Osteocyte (in vitro differentiated cells): Measurements from ENCODE around the gene FAM240B. TPM values are rescaled to one million over a fixed set of nuclear protein-coding genes. Genes with fewer than 3 reads are reported as not detected.
A peak's percentile ranks its signal among the peaks of the same experiment; 100 is the strongest.

Experiments
- DNase-seq: peaks from one replicate; pipeline ENCODE4 v3.0.0; 2021; ENCODE audit warnings: mixed read lengths; ENCODE audit not compliant: unreplicated experiment; ENCODE audit errors: extremely low spot score
- H3K27ac Mint-ChIP-seq: one replicate; pipeline ENCODE4 v1.8.0; 2021; ENCODE audit warnings: mild to moderate bottlenecking, mixed read lengths; ENCODE audit not compliant: unreplicated experiment
- H3K27me3 Mint-ChIP-seq: one replicate; pipeline ENCODE4 v1.8.0; 2021; ENCODE audit warnings: mixed read lengths; ENCODE audit not compliant: unreplicated experiment
- H3K36me3 Mint-ChIP-seq: one replicate; pipeline ENCODE4 v1.8.0; 2021; ENCODE audit warnings: mixed read lengths; ENCODE audit not compliant: unreplicated experiment
- H3K4me1 Mint-ChIP-seq: one replicate; pipeline ENCODE4 v1.8.0; 2021; ENCODE audit warnings: mixed read lengths; ENCODE audit not compliant: unreplicated experiment
- H3K4me3 Mint-ChIP-seq: one replicate; pipeline ENCODE4 v1.8.0; 2021; ENCODE audit warnings: mild to moderate bottlenecking, moderate library complexity, mixed read lengths; ENCODE audit not compliant: unreplicated experiment
- H3K9me3 Mint-ChIP-seq: one replicate; pipeline ENCODE4 v1.8.0; 2021; ENCODE audit warnings: mixed read lengths; ENCODE audit not compliant: unreplicated experiment
- CTCF ChIP-seq: fragments of 200-600 bp; sonication (generic); IDR thresholded peaks from 2 replicates; pipeline ENCODE4 v1.5.0; 2021; ENCODE audit warnings: antibody characterized with exemption, mild to moderate bottlenecking, moderate library complexity
- total RNA-seq: library from RNA; stranded (reverse); gene quantifications from 2 replicates; pipeline ENCODE4 v1.2.1, GENCODE V29; 2021

The FAM240B gene
- total RNA-seq, 1 donor from 2014 or later: not detected

DNA sequence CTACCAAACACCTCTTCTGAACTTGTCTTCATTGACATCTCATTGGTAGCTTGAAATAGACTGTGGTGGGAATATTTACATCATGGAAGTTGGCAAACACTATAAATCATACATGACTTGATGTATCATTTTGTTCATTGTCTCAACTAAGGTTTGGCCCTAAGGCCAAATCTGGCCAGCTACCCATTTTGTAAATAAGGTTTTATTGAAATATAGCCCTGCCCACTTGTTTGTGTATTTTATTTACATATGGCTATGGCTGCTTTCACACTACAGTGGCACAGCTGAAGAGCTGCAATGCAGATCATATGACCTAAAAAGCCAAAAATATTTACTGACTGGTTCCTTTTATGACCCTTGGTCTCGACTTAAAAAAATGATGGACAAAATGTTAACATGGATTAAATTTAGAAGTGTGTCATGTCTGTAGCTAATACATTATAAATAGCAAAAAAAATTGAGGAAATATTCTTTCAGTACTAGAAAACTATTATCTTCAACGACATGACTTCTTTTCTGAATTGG is 22.1 kb downstream of the FAM240B start:
- TF ChIP-seq CTCF: no peak
- no peak overlapping the region for H3K27ac Mint-ChIP-seq
- no peak for DNase-seq
- no peak overlapping the region for H3K4me3 Mint-ChIP-seq
- H3K27me3 Mint-ChIP-seq: peaks cover 4% of the 10 kb centered on the region
- H3K4me1 Mint-ChIP-seq: peaks cover 2% of the 10 kb centered on the region
- no peaks in the 10 kb centered on the region for H3K9me3 Mint-ChIP-seq
- H3K36me3 Mint-ChIP-seq: no peaks in the 10 kb centered on the region

- TF ChIP-seq CTCF: no peak
- no peak overlapping the region for H3K4me3 Mint-ChIP-seq
- H3K4me1 Mint-ChIP-seq: peaks cover 2% of the 10 kb centered on the region
- H3K36me3 Mint-ChIP-seq: no peaks in the 10 kb centered on the region
- H3K27me3 Mint-ChIP-seq: peaks cover 4% of the 10 kb centered on the region
- H3K9me3 Mint-ChIP-seq: no peaks in the 10 kb centered on the region
- H3K27ac Mint-ChIP-seq: no peak overlapping the region
- no peak for DNase-seq
These were observed 22.9 kb downstream of the FAM240B start for GRCh38 chr9:38696999-38697398.

GRCh38 chr9:38694676-38695075 is 25.3 kb downstream of the FAM240B start:
- Mint-ChIP-seq H3K27ac (no peak overlapping the region), H3K4me1 (peaks cover 14% of the 10 kb centered on the region), H3K9me3 (no peaks in the 10 kb centered on the region), H3K36me3 (no peaks in the 10 kb centered on the region), H3K27me3 (no peaks in the 10 kb centered on the region), H3K4me3 (no peak overlapping the region)
- no peak for TF ChIP-seq CTCF
- DNase-seq: no peak

DNA sequence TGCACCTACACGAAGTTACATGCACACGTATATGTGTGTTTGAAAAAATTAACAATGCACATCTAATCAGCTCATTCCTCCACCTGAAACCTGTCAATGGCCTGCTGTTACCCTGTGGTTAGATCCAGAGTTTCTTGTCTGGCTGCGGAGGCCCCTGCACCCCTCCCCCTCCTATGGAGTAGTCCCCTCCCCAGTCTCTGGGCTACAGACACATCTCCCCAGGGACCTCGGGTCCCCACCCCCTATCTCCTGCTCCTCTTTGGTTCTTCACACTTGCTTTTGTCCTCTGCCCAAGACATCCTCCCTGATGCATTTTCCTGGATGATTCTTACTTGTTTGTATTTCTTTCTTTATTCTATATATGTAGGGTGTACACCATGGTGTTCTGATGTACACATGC is 27.2 kb downstream of the FAM240B start:
- DNase-seq: no peak
- no peak overlapping the region for H3K4me3 Mint-ChIP-seq
- peaks cover 30% of the 10 kb centered on the region for H3K4me1 Mint-ChIP-seq
- H3K27me3 Mint-ChIP-seq: no peaks in the 10 kb centered on the region
- TF ChIP-seq CTCF: no peak
- no peaks in the 10 kb centered on the region for H3K36me3 Mint-ChIP-seq
- no peaks in the 10 kb centered on the region for H3K9me3 Mint-ChIP-seq
- no peak overlapping the region for H3K27ac Mint-ChIP-seq

DNA sequence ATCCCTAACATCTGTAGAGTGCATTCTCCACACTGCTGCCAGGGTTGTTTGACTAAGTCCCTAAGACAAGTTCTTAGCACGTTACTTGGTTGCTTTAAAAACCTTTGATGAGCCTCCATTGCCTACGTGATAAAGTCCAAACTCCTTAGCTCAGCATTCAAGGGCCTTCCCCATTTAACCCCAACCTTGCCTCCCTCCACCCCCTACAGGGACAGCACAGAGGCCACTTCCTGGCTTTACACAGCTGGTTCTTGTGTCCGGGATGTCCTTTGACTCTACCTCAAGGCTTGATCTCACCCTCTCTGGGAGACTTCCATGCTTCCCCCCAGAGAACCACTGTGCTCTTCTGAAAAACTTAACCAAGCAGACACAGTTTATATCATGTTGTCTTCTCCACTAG is 29.4 kb downstream of the FAM240B start:
- Mint-ChIP-seq H3K4me1 (peaks cover 49% of the 10 kb centered on the region), H3K27ac (peak overlapping the region; percentile 66), H3K36me3 (no peaks in the 10 kb centered on the region), H3K27me3 (no peaks in the 10 kb centered on the region), H3K9me3 (no peaks in the 10 kb centered on the region), H3K4me3 (no peak overlapping the region)
- no peak for TF ChIP-seq CTCF
- no peak for DNase-seq
